NCI-H187 treated with DMSO at 0.1 percent for 48 hours (cell line): ENCODE results near the gene MCEMP1.
"Not testable (repeated sequence)": the region's sequence is repeated elsewhere in the genome, so short reads cannot be mapped to it uniquely, and the experiment has no call there.

Source experiments
- DNase-seq: peaks from one replicate; lab custom pipeline; 2025; lab: John Stamatoyannopoulos, UW

The MCEMP1 gene

DNA sequence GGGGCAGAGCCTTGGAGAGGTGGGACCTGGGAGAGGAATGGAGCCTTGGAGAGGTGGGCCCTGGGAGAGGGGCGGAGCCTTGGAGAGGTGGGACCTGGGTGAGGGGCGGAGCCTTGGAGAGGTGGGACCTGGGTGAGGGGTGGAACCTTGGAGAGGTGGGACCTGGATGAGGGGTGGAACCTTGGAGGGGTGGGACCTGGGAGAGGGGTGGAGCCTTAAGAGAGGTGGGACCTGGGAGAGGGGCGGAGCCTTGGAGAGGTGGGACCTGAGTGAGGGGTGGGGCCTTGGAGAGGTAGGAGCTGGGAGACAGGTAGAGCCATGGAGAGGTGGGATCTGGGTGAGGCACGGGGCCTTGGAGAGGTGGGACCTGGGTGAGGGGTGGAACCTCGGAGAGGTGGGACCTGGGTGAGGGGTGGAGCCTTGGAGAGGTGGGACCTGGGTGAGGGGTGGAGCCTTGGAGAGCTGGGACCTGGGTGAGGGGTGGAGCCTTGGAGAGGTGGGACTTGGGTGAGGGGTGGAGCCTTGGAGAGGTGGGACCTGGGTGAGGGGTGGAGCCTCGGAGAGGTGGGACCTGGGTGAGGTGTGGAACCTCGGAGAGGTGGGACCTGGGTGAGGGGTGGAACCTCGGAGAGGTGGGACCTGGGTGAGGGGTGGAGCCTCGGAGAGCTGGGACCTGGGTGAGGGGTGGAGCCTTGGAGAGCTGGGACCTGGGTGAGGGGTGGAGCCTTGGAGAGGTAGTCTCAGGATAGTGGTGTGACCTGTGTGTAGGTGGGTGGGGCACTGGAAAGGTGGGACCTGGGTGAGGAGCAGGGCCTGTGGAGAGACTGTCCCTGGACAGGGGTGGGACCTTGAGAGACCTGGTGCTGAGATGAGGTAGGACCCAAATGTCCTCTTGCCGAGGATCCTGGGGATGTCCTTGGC, 33.0 kb upstream of the MCEMP1 start:
- DNase-seq, result not testable (repeated sequence)

DNA sequence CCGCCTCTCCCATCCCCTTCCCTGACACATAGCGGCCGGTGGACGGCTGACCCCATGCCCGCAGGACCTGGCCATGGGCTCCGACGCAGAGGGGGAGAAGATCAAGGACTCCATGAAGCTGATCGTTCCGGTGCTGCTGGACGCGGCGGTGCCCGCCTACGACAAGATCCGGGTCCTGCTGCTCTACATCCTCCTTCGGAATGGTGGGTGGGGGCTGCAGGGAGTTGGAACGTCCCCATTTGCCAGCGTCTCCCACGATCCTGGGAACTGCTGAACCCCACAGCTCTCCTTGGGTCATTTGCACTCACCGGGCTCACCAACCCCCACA, 32.4 kb upstream of the MCEMP1 start:
- DNase-seq, result no peak

DNA sequence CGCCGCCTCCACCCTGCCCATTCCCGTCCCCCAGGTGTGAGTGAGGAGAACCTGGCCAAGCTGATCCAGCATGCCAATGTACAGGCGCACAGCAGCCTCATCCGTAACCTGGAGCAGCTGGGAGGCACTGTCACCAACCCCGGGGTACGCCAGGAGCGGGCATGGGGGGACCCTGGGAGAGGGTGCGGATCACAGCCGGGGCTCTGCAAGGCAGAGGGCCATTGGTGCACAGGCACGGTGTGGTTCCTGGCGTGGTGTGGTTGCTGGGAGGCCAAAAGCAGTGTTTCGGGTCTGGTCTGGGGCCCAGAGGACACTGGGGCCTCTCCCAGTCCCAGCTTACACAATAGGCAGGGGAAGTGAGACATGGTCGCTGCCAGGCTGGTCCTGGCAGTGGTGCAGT, 31.7 kb upstream of the MCEMP1 start:
- no peak for DNase-seq

DNA sequence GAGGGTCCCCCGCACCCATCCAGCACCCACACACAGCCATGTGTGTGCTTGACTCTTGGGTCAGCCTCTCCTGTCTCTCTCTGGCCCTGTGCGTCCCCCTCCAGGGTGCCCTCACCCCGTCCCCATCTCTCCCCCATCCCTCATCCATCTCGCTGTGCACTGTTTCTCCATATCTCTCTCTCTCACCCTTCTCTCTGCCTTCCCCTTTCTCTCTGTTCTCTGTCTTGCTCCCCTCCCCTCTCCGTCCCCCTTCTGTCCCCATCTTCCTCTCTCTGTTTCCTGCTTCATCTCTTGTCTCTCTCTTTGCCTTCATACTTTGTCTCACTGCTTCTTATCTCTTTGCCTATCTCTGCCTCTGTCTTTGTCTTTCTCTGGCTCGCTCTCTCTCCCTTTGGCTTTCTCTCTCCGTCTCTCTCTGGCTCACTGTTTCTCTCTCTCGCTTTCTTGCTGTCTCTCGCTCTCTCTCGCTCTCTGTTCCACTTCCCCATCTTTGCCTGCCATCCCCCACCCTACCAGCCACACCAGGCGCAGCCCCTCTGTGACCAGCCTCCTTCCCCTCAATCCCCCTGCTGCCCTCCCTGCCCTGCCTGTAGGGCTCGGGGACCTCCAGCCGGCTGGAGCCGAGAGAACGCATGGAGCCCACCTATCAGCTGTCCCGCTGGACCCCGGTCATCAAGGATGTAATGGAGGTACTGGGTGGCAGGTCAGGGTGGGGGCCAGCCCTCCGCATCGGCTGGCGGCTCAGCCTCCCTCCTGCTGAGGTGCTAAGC, 31.0 kb upstream of the MCEMP1 start:
- no peak for DNase-seq

DNA sequence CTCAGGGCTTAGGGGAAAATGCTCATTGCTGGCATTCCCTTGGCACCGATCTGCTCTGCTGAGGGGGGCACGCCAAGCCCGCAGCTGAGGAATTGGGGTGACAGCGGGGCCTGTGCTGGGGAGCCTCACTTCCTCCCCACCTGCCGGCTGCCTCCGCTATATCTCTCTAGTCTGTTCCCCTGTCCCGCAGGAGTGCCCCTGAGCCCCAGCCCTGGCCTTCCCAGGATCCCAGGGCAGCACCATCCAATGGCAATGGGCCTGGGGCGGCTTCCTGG, 30.5 kb upstream of the MCEMP1 start:
- no peak for DNase-seq

DNA sequence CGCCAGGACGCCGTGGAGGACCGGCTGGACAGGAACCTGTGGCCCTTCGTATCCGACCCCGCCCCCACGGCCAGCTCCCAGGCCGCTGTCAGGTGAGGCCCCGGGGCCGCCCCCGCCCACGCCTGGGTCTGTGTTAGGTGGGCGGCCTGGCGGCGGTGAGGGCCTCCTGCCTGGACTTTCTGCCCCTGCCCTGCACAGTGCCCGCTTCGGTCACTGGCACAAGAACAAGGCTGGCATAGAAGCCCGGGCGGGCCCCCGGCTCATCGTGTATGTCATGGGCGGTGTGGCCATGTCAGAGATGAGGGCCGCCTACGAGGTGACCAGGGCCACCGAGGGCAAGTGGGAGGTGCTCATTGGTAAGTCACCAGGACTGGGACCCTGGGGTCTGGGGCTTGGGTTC, 29.7 kb upstream of the MCEMP1 start:
- DNase-seq, result no peak

DNA sequence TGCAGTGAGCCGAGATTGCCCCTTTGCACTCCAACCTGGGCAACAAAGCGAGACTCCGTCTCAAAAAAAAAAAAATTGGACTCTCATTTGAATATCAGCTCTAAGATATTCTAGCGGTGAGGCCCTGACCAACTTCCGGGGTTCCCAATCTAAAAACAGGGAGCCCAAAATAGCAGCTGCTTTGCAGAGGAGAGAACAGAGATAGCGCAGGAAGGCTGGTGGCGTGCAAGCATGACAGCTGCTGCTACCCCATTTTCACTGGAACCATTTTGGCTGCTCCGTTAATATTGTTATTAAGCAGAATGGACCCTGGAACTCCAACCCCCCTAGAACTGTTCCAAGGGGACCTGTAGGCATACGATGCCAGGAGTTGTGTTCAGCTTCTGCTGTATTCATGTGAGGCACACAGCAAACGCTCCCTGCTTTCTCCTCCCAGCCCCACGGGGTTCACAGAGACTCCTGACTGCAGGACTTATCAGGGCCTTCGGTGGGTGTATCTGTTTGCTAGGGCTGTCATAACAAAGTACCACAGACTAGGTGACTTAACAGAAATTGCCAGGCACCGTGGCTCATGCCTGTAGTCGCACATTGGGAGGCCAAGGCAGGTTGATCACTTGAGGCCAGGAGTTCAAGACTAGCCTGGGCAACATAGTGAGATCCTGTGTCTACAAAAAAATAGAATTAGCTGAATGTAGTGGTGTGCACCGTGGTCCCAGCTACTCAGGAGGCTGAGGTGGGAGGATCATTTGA, 28.4 kb upstream of the MCEMP1 start:
- DNase-seq, result no peak

DNA sequence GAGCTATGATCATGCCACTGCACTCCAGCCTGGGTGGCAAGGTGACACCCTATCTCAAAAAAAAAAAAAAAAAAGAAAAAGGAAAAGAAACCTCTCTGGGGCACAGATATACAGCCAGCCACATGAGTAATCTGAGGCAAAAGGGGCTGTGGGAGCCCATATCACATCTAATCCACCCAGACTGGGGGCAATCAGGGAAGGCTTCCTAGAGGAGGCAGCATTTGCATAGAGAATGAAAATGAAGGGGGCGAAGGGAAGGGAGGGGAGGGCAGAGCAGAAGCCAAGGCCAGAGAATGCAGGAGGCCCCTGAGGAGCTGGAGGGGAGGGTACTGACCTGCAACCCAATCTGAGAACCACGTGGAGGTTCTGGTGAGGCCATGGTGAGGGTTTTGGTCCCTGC, 26.7 kb upstream of the MCEMP1 start:
- DNase-seq, result no peak

DNA sequence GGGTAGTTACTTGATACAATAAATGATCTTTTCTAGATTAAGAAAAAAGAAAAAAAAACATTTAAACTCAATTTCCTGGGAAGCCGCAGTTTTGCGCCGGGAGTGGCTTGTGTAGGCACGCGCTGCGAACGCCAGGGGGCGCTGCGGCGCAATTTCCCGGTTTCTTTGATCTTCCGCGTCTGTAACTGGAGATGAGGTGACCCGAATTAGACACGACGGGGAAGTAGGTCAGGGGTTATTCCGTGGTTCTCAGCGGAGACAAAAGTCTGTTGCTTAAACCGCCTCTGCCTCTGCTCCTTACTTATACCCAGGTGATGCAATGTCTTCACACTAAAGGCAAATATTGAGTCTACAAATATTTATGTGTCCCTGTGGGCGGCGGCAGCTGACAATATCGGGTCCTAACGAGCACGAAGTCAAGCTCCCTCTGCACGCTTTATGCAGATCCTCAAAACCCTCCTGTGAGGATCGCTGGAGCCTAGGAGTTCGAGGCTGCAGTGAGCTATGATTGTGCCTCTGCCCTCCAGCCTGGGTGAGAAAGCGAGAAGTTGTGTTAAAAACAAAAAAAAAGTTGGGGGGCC, 24.7 kb upstream of the MCEMP1 start:
- DNase-seq, result no peak

DNA sequence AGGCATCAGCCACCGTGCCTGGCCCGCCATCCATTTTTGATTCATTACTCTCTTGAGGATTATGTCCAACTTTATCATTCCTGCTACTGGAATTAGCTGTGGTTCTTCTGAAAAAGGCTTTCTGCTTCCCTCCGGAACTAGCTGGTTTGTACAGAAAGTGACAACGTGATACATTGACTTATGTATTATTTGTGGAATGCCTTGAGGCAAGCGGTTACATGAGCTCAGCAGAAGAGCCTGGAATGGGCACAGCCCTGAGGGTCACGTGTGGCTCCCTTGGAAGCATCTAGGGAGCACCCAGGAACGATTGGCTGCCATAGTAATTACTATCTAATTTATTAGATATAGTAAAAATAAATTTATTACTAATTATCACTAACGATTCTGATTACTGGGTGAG, 22.5 kb upstream of the MCEMP1 start:
- no peak for DNase-seq

DNA sequence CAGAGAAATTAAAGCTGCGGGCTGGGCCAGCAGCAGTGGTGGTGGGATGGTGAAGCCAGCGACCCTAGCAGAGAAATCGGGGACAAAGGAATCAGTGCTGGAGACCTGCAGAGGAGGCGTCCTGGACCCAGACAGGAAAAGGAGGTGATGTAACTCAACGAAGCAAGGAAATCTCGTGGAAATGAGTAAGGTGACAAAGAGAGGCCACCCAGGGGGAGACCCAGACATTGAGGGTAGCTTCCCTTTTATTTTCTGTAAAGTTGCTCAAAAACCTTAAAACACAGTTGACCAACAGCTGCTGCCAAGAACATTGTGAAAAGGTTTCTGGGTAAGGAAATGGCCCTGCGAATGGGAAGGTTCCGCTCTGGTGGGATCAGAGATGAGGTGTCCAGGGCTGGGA, 21.3 kb upstream of the MCEMP1 start:
- no peak for DNase-seq

DNA sequence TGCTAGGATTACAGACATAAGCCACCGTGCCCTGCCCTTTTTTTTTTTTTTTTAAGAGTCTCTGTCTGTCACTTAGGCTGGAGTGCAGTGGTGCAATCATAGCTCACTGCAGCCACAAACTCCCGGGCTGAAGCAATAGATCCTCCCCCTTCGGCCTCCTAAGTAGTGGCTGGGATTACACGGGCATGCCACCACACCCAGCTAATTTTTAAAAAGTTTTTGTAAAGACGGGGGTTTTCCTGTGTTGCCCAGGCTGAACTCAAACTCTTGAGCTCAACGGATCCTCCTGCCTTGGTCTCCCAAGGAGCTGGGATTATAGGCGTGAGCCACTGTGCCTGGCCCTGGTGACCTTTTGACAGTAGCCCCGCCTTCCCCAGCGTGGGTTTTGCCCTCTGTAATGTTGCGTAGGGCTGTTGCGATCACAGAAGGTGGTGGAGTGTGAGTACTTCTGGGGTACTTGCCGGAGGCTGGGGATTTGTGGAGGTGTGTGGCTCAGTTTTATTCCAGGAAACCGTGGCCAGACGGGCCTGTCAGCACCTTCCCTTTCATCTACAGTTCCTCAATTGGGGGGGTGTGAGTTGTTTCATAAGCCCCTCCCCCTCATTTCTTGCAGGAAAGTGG, 19.6 kb upstream of the MCEMP1 start:
- no peak for DNase-seq

DNA sequence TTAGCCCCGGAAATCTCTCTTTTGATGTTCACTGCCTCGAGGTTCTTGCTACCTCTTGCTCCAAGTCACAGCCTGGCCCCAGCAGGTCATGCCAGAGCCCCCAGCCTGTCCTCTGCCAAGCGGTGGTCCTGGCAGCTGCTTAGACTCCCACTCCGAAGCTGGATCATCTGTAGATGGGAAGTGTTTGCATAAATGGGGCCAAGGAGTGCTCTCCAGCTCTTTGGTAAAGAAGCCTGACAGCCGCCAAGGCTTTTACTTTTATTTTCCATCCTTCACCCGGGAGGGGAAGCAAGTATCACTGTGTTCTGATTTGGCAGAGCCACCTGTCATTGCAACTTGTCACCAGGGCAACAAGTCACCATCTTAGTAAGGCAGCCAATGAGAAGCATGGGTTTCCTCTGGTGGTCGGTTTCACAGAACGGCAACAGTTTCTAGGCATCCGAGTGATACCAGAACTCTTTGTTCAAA, 18.6 kb upstream of the MCEMP1 start:
- no peak for DNase-seq

DNA sequence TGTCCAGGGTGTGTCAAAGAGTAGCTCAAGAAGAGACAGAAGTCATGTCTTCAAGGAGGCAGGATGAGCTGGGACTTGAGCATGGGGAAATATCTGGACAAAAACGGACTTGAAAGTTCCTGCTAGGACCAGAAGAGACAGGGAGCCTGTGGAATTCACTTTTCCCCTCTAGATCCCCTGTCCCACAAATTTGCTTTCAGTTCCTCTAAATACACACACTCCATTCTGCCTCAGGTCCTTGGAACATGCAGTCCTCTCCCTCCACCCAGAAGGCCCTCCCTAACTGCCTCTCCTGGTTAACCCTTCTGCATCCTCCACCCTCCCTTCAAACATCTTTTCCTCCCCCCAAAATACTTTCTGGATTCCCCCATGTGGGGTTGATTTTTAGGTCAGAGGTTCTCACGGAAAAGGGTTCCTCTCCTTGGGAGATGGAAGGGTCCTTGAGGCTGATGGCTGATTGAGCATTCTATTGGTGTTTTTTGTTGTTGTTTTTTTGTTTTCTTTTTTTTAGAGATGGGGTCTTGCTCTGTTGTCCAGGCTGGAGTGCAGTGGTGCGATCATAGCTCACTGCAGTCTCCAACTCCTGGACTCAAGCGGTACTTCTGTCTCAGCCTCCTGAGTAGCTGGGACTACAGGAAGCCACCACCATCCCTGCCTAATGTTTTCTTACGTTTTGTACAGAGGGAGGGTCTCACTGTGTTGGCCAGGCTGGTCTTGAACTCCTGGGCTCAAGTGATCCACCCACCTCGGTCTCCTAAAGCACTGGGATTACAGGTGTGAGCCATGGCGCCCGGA, 14.9 kb upstream of the MCEMP1 start:
- no peak for DNase-seq

DNA sequence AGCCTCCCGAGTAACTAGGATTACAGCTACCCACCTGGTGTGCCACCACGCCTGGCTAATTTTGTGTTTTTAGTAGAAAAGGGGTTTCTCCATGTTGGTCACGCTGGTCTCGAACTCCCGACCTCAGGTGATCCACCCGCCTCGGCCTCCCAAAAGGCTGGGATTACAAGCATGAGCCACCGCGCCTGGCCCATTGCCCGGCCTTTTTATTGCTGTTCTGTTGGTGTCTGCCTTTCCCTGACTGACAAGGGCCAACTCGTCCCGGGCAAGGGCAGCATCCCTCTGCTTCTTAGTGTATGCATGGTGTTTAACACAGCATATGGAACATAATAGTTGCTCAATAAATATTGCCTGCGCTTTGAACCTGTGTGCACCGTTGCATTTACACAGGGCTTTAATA, 14.2 kb upstream of the MCEMP1 start:
- no peak for DNase-seq

DNA sequence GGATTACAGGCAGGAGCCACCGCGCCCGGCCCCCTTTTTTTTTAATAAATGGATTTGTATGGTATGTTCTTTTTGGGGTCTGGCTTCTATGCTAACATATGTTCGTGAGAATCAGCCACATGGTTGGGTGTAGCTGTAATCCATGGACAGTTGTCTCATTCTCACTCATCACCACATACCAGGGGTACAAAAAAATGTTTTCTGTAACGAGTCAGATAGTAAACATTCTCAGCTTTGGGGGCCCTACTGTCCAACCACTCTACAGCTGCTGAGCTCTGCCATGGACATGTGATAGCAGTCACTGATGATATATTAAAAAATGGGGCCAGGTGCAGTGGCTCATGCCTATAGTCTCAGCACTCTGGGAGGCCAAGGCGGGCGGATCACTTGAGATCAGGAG, 13.2 kb upstream of the MCEMP1 start:
- no peak for DNase-seq

DNA sequence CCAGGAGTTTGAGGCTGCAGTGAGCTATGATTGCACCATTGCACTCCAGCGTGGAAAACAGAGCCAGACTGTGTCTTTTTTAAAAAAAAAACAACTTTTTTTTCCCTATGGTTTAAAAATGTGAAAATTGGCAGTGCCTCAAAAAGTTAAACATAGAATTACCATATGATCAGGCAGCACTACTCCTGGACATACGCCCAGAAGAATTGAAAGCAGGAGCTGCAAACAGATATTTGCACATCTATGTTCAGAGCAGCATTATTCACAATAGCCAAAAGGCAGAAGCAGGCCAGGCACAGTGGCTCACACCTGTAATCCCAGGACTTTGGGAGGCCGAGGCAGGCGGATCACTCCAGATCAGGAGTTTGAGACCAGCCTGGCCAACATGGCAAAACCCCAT, 11.8 kb upstream of the MCEMP1 start:
- no peak for DNase-seq

DNA sequence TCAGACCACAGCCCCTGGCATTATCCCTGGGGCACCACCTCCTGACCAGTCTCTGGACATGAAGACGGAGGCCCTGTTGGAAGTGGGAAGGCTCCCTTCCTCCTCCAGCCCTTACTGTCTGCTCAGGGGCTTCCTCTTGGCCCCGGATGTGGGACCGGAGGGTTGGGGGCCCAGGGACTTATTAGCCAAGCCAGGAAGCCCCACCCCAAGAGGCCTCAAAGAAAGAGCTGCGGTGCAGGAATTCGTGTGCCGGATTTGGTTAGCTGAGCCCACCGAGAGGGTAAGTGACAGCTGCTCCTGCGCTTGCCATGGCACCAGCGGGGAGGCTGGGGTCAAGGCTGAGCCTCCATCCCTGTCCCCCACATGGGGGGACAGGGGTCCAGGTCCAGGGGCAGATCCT, 8.0 kb upstream of the MCEMP1 start, which contains the start of gene RETN:
RETN (plus strand) TSS at position 208 of the 400 bp plus-strand sequence. CDS start 278 bp downstream, outside the sequence.
- DNase-seq, result no peak

DNA sequence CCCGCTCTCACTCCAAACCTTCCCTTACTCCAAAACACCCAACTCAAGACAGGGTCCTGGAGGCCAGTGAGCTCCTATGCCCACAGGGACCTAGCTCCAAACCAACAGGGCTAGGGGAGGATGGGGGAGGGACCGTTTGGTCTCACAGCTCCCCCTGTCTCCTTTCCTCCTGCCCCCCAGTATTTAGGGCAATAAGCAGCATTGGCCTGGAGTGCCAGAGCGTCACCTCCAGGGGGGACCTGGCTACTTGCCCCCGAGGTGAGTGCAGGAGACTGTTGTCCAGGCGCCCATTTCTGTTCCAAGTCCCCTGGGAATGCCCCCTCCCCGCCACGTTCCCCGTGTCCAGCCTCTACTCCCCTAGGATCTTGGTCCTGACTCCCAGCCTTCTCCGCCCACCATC, 7.2 kb upstream of the MCEMP1 start:
- DNase-seq, result no peak

DNA sequence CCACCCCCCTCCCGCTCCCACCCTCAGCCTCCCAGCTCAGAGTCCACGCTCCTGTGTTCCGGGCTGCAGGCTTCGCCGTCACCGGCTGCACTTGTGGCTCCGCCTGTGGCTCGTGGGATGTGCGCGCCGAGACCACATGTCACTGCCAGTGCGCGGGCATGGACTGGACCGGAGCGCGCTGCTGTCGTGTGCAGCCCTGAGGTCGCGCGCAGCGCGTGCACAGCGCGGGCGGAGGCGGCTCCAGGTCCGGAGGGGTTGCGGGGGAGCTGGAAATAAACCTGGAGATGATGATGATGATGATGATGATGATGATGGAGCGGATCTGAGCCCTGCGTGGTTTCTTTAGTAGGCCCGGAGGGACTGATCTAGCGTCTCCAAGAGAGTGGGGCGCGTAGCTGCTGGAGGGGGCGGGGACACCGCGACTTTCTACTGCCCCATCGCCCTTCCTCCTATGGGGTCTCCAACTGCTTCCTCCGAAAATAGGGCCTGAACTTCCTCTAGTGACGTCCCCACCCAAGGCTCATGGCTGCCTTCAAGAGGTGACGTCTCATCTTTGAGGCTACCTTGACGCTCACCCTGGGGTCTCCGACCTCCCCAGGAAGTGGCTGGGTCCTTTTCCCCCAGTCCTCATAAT, 6.6 kb upstream of the MCEMP1 start:
- DNase-seq, result no peak

DNA sequence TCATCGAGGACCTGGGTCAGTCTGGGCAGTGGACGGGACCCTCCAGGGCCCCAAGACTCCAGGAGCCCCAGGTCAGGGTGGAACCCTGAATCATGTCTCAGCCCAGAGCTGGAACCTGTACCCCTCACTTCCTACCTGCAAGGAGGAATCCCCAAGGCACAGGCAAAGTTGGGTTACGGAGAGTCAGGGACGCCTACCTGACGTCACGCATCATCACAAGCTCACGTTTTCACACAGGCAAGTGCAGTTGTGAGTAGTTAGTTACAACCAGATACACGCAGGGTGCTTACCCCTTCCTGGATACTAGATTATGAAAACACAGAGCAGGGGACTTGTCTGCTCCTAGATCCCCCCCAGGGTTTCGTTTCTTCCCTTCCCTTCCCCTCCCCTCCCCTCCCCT, 6.1 kb upstream of the MCEMP1 start:
- DNase-seq, result no peak
